Spleen (tissue), 11 donors: ENCODE measurements around the gene SULF2. TPM values are rescaled to one million over a fixed set of nuclear protein-coding genes. Genes with fewer than 3 reads are reported as not detected.
"Not testable (repeated sequence)": the region's sequence is repeated elsewhere in the genome, so short reads cannot be mapped to it uniquely, and the experiment has no call there.

Experiments used
- DNase-seq: peaks from one replicate; pipeline ENCODE4 v3.0.0-alpha.2; 2020
- H3K27ac ChIP-seq, 8 donors: fragments of 200-600 bp; sonication (generic) in 7 of 8; 1 replicate in 4 of 8; 2 replicates in 4 of 8; pipeline versions ENCODE4 v1.5.0 to v1.8.0; 2016 to 2021; ENCODE audit warnings: inconsistent platforms in 4 of 8, mild to moderate bottlenecking in 4 of 8, moderate library complexity in 1 of 8
- H3K27me3 ChIP-seq, 7 donors: fragments of 200-600 bp; sonication (generic) in 6 of 7; replicated peaks in 1 of 7; 1 replicate in 4 of 7; 2 replicates in 3 of 7; pipeline versions ENCODE4 v1.5.0 to v1.8.0; 2016 to 2021; ENCODE audit warnings: inconsistent platforms in 3 of 7, mild to moderate bottlenecking in 1 of 7
- H3K36me3 ChIP-seq, 6 donors: fragments of 200-600 bp; sonication (generic) in 5 of 6; 1 replicate in 4 of 6; 2 replicates in 2 of 6; pipeline versions ENCODE4 v1.5.0 to v1.8.0; 2016 to 2021; ENCODE audit warnings: inconsistent platforms in 2 of 6
- H3K4me1 ChIP-seq, 6 donors: fragments of 200-600 bp; sonication (generic) in 5 of 6; 1 replicate in 3 of 6; 2 replicates in 3 of 6; pipeline versions ENCODE4 v1.5.0 to v1.8.0; 2016 to 2021; ENCODE audit warnings: inconsistent platforms in 3 of 6
- H3K4me3 ChIP-seq, 8 donors: fragments of 200-600 bp; sonication (generic) in 7 of 8; 1 replicate in 4 of 8; 2 replicates in 4 of 8; pipeline versions ENCODE4 v1.5.0 to v1.8.0; 2016 to 2021; ENCODE audit warnings: inconsistent platforms in 4 of 8, mild to moderate bottlenecking in 4 of 8, moderate library complexity in 2 of 8
- H3K9me3 ChIP-seq, 8 donors: fragments of 200-600 bp; sonication (generic) in 7 of 8; 1 replicate in 4 of 8; 2 replicates in 4 of 8; pipeline versions ENCODE4 v1.5.0 to v1.8.0; 2016 to 2021; ENCODE audit warnings: inconsistent platforms in 4 of 8
- POLR2A ChIP-seq, 3 donors: fragments of 450-650 bp; IDR thresholded peaks; one replicate each; pipeline ENCODE4 v1.5.1; 2017; ENCODE audit warnings: antibody characterized with exemption in 3 of 3, mild to moderate bottlenecking in 1 of 3
- POLR2AphosphoS5 ChIP-seq, 3 donors: sonication (generic); formaldehyde crosslinking; IDR thresholded peaks; one replicate each; pipeline ENCODE4 v1.5.1; 2017; ENCODE audit warnings: antibody characterized with exemption in 3 of 3
- WGBS, 5 donors: extraction: QIAGEN DNeasy Blood & Tissue Kit in 3 of 5; methylation state at CpG; one replicate each; pipeline versions ENCODE4 v1.1.5 to v1.1.7; 2013 to 2018; 5-methylcytosine and 5-hydroxymethylcytosine counted together
- intact Hi-C: fragments of 100-400 bp; cut with DNase I; formaldehyde crosslinking; loops from one replicate; pipeline ENCODE4 v1.15.0; 2023; ENCODE audit warnings: low total_unique reads
- polyA plus RNA-seq, 3 donors: library from polyadenylated mRNA; stranded (reverse); fragments of 200-250 nt; gene quantifications; one replicate each; pipeline ENCODE4 v1.2.1, GENCODE V29; 2013
- total RNA-seq, 7 donors: library from RNA; depleted of rRNA in 3 of 7; stranded (reverse); fragments of >200 nt in 3 of 7; fragmentation: NEBNext Ultra II Directional in 4 of 7; extraction: Animal tissue kit (Norgen Biotek cat#: 25700) in 4 of 7; gene quantifications; one replicate each; pipeline versions ENCODE4 v1.1.0 to v1.2.1, GENCODE V29; 2016 to 2021
- TF ChIP-seq, protein P1 (sequence below), 11 experiments: fragments of 200-600 bp in 7 of 11; fragments of 450-650 bp in 4 of 11; sonication (generic) in 4 of 11; IDR thresholded peaks in 8 of 11; conservative IDR thresholded peaks in 3 of 11; 1 replicate in 7 of 11; 2 replicates in 4 of 11; pipeline versions ENCODE4 v1.4.0 to v1.8.0; 2016 to 2021; ENCODE audit warnings: antibody characterized with exemption in 11 of 11, inconsistent platforms in 4 of 11, mild to moderate bottlenecking in 1 of 11
- donor health status: healthy with polysubstance abuse.
- donor health status: DM: no; HTN: no; CAD: no; lungs with moderate emphysema.
- donor health status: DM: no; HTN: no; CAD: no.
- donor health status: Bipolar disorder and iron deficiency.
- donor health status: healthy.
- donor health status: DM: no; HTN: no; CAD: no.
- donor health status: DM: yes; HTN: yes; CAD: no.

SULF2 gene
- total and polyA plus RNA-seq, 10 donors = 5.5 to 49.1 (median 15.7) TPM

DNA sequence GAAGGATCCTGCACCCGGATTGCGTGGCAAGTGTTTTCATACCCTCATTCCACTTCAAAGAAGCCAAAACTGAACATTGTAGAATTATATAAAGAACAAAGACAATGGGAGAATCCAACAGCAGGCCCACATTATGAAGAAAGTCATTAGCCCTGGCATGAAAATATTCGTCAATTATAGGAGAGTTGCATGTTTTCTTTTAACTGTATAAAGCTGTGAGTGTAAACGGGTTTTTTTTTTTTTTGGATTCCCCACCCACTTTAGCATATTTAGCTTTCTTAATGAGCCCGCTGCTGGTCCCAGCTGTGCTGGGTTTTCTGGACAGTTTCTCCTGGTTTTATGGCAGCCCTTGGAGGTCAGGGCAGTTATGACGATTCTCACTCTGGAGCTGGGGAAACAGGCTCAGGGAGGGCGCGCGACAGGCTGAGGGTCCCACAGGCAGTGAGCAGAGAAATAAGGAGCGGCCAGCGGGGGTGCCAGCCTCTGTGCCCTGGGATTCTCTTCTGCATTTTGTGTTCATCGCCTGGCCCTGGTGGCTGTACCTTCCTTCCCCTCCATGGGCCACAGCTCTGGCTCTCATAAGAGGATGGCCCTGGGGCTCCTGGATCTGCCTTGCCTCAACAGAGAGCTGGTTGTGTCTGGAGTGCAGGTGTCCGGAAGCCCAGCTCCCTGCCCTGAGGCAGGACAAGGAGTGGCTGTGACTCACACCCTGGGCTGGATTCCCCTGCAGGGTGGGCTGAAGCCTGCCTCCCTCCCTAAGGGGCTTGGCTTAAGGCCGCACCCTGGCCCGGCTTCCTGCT lies 24.1 kb upstream of the SULF2 start:
- 76 to 91% (median 88%) methylated on average over 13 to 15 of the region's 15 CpGs for WGBS, 5 donors
- peaks cover 0 to 74% (median 14%) of the 10 kb centered on the region in 7 donors for H3K27me3 ChIP-seq
- TF ChIP-seq POLR2A (IDR thresholded peaks at IDR 0.05) (no peak), POLR2AphosphoS5 (IDR thresholded peaks at IDR 0.05) (no peak)
- TF ChIP-seq, protein P1, sequence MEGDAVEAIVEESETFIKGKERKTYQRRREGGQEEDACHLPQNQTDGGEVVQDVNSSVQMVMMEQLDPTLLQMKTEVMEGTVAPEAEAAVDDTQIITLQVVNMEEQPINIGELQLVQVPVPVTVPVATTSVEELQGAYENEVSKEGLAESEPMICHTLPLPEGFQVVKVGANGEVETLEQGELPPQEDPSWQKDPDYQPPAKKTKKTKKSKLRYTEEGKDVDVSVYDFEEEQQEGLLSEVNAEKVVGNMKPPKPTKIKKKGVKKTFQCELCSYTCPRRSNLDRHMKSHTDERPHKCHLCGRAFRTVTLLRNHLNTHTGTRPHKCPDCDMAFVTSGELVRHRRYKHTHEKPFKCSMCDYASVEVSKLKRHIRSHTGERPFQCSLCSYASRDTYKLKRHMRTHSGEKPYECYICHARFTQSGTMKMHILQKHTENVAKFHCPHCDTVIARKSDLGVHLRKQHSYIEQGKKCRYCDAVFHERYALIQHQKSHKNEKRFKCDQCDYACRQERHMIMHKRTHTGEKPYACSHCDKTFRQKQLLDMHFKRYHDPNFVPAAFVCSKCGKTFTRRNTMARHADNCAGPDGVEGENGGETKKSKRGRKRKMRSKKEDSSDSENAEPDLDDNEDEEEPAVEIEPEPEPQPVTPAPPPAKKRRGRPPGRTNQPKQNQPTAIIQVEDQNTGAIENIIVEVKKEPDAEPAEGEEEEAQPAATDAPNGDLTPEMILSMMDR (IDR thresholded peaks at IDR 0.05 in 8 of 11, conservative IDR thresholded peaks at IDR 0.05 in 3 of 11) = no peak
- peak; percentile 38 for DNase-seq
- no peaks in the 10 kb centered on the region for H3K36me3 ChIP-seq
- no peaks in the 10 kb centered on the region for H3K4me1 ChIP-seq
- no peak overlapping the region for H3K4me3 ChIP-seq
- intact Hi-C loops = no loop called here
- peaks cover 0 to 9% (median under 1%) of the 10 kb centered on the region in 8 donors for H3K9me3 ChIP-seq
- no peak overlapping the region for H3K27ac ChIP-seq

DNA sequence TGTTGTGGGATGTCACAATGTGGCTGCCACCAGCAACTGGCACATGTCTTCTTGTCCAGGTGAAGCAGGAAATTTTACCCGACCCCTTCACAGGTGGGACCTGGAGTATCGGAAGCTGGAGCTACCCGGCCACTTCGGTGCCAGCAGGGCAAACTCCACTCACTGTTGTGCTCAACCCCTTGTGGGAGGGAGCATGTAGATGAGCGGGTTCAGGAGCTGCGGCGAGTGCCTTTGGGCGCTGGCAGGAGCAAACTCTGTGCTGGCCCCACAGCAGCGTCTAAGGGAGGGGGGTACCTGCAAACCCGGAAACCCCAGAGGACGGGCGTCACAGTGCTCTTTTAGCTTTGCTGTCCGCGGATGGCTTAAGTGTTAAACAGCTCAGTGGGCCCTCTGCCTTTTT lies 20.7 kb upstream of the SULF2 start:
- no peak overlapping the region for H3K4me3 ChIP-seq
- H3K27ac ChIP-seq = no peak overlapping the region
- no peaks in the 10 kb centered on the region for H3K4me1 ChIP-seq
- H3K27me3 ChIP-seq = peaks cover 0 to 53% (median 8%) of the 10 kb centered on the region in 7 donors
- no peak for TF ChIP-seq POLR2AphosphoS5 (IDR thresholded peaks at IDR 0.05)
- no peak for TF ChIP-seq POLR2A (IDR thresholded peaks at IDR 0.05)
- TF ChIP-seq, protein P1 (IDR thresholded peaks at IDR 0.05 in 8 of 11, conservative IDR thresholded peaks at IDR 0.05 in 3 of 11) = no peak
- 56 to 75% (median 67%) methylated on average over 9 to 14 of the region's 14 CpGs for WGBS, 5 donors
- intact Hi-C loops = no loop called here
- peak; percentile 41 for DNase-seq
- no peaks in the 10 kb centered on the region for H3K9me3 ChIP-seq
- no peaks in the 10 kb centered on the region for H3K36me3 ChIP-seq

DNA sequence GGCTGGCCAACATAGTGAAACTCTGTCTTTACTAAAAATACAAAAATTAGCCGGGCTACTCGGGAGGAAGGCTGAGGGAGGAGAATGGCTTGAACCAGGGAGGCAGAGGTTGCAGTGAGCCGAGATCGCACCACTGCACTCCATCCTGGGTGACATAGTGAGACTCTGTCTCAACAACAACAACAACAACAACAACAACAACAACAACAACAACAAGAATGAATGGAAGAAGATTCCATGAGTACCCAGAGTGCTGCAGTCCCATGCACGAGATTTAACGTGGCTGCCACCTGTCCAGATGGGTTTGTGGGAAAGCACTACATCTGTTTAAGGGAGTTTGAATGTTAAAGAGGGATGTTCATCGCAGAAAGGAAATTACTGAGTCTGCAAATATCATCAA lies 19.7 kb upstream of the SULF2 start:
- H3K36me3 ChIP-seq, H3K27ac ChIP-seq, H3K4me1 ChIP-seq, intact Hi-C loops, H3K9me3 ChIP-seq, H3K4me3 ChIP-seq: not testable (repeated sequence)
- peak; percentile 2 for DNase-seq
- whole genome bisulfite sequencing, 5 donors = 86 to 91% (median 87%) methylated on average over 7 of the region's 7 CpGs
- peaks cover 0 to 44% (median 6%) of the 10 kb centered on the region in 7 donors for H3K27me3 ChIP-seq

DNA sequence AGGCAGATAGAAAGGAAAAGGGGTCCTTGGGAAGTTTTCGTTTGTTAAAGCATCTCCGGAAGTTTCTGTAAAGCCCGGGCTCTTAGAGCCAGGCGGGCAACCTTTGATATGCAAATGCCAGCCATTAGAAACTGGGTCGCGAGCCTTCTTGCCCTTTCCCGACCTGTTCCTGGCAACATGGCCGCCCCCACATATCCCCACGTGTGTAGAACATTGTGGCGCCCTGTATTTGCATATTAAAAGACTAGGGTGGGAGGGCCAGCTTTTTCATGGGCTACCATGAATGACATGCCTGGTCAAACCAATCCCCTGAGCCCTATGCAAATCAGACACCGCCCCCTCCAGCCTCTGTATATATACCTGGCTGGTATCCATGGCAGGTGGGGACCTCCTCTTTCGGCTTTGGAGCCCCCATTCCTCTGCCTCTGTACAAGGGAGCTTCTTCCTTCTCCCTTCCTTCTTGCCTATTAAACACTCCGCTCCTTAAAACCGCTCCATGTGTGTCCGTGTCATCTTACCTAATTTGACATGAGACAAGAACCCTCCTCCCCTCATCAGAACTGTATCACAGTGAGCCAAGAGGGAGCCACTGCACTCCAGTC lies 19.0 kb upstream of the SULF2 start:
- H3K9me3 ChIP-seq, H3K36me3 ChIP-seq, intact Hi-C loops, H3K4me1 ChIP-seq, H3K4me3 ChIP-seq, H3K27ac ChIP-seq: not testable (repeated sequence)
- peak; percentile 12 for DNase-seq
- WGBS, 5 donors = 80 to 88% (median 83%) methylated on average over 15 of the region's 15 CpGs
- peaks cover 0 to 37% (median under 1%) of the 10 kb centered on the region in 7 donors for H3K27me3 ChIP-seq

DNA sequence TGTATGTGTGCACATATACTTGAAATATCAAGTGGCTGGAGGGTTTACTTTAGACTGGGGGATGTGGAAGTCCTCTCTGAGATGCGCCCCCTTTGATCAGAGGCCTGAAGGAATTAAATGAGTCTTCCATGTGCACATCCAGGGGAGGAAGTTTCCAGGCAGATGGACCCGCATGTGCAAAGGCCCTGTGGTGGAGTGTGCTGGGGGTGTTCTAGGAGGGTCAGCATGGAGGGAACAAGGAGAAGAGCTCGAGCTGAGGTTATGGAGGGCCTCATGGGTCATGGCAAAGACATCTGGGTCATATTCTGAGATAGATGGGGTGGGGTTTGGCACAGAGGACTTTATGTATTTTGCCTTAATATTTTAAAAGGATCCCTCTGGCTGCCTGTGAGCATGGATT lies 17.7 kb upstream of the SULF2 start:
- Histone ChIP-seq H3K36me3 (no peaks in the 10 kb centered on the region), H3K27me3 (peaks cover 0 to 26% (median 0%) of the 10 kb centered on the region in 7 donors), H3K9me3 (no peaks in the 10 kb centered on the region), H3K4me1 (peaks cover 0 to 12% (median 0%) of the 10 kb centered on the region in 6 donors), H3K27ac (no peak overlapping the region), H3K4me3 (no peak overlapping the region)
- WGBS, 5 donors = 85 to 94% (median 88%) methylated on average over 3 of the region's 3 CpGs
- intact Hi-C loops = no loop called here
- no peak for DNase-seq
- TF ChIP-seq POLR2A (IDR thresholded peaks at IDR 0.05) = no peak
- TF ChIP-seq, protein P1 (IDR thresholded peaks at IDR 0.05 in 8 of 11, conservative IDR thresholded peaks at IDR 0.05 in 3 of 11) = no peak
